HuH-7 (cell line): Measurements from ENCODE around the gene NOS3.
A peak's percentile ranks its signal among the peaks of the same experiment; 100 is the strongest.

Experiments
- DNase-seq: peaks from one replicate; pipeline ENCODE4 v3.0.0; 2011; ENCODE audit warnings: low spot score

NOS3 gene

DNA sequence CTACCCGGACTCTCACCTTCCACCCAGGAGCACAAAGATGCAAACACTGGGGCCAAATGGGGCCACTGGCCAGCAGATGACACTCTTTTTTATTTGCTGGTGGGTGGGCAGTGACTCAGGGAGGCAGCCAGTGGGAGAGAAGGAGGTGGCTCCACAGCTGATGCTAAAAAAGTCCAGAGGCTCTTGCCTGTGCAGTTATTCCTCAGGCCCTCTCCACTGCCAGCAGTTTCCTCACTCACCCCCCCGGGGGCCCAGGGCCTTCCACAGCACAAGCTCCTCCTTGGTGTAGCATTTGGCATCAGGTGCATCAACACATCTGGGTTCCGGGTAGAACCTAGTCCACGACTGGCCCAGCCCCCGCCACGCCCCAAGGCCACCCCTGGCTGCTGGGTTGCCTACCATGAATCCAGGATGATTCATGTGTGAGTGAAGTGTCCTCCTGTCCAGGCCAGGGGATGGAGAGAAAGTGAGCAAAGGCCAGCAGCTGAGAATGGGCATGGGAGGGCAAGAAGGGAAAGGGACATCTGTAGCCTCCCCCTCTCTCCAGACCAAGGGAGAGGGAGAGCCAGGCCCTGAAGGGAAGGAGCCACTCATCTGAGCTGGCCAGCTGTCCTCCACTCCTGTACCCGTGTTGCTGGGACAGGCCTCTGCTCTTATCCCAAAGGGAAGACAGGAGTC, 11.0 kb upstream of the NOS3 start:
- no peak for DNase-seq

DNA sequence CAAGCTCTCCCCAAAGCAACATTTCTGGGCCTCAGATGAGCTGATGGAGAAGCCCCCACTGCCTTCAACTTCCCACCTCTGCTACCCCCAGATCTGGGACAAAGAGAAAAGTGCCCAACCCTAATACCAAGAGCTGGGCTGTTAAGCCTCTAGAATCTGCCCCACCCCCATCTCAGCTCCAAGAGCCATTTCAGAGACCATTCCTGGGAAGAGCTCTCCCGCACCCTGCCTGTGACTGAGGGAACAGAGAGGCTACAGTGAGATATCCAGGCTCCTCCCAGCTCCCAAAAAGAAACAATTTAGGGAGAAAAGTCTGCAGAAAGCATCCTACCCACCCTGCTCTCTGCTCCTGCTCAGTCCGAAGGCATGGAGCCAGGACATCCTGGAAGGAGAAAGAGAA, 10.2 kb upstream of the NOS3 start:
- DNase-seq, result no peak

DNA sequence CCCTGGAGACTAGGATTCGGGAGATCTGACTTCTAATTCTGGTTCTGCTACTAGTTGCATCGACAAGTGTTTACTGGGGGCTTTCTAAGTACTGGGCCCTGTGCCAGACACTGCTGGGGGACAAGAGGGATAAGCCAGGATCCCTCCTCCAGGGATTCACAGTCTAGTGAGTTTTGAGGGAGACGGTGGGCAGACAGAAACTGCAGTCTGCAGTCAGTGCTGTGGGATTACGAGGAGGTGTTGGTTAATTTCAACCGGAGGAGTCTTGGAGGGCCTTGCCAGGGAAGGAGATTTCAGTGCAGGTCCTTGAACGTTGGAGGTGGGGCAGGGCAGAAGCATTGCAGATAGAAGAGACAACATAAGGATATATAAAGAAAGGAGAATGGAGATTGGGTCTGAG, 9.2 kb upstream of the NOS3 start:
- no peak for DNase-seq

GRCh38 chr7:150982351-150982750, 8.5 kb upstream of the NOS3 start:
- DNase-seq, result no peak

DNA sequence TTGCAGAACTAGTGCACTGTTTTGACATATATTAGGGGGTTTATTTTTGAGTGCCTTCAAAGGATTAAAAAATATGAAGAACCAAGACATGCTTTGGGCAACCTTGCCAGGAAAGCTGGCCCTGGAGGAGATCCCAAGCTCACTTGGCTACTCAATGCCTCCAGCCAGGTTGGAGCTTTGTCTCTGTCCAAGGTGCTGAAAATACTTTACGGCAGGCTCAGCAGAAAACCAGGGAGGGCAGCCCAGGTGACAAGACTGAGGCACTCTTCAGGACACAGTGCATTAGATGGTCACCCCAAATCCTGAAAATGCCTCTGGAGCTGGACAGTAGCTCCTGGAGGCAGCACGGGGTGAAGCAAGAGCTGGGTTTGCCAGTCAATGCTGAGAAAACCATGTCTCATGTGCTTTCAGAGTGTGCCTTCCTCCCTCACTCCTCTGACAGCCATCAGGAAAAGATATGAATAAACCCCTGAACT, 6.9 kb upstream of the NOS3 start:
- DNase-seq, result peak; percentile 68

- peak; percentile 80 for DNase-seq
Measured at GRCh38 chr7:150986099-150986512, 4.7 kb upstream of the NOS3 start.

DNA sequence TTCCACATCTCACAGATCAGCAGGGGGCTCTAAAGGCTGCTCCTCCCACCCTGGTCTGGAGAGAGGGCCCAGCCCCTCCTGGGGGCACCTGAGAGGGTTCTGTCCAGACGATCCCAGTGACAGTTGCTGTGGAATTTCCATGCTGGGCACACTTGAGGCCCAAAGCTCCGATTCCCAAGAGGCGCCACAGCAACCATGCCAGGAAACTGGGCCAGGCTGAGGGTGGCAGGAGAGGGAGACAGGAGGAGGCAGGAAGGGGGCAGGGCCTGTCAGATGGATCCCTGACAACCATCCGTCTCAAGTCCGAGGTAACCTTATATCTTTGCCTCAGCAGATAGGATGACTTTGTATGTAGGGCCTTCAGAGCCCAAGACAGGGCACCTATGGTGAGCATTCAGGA, 4.3 kb upstream of the NOS3 start:
- no peak for DNase-seq

DNA sequence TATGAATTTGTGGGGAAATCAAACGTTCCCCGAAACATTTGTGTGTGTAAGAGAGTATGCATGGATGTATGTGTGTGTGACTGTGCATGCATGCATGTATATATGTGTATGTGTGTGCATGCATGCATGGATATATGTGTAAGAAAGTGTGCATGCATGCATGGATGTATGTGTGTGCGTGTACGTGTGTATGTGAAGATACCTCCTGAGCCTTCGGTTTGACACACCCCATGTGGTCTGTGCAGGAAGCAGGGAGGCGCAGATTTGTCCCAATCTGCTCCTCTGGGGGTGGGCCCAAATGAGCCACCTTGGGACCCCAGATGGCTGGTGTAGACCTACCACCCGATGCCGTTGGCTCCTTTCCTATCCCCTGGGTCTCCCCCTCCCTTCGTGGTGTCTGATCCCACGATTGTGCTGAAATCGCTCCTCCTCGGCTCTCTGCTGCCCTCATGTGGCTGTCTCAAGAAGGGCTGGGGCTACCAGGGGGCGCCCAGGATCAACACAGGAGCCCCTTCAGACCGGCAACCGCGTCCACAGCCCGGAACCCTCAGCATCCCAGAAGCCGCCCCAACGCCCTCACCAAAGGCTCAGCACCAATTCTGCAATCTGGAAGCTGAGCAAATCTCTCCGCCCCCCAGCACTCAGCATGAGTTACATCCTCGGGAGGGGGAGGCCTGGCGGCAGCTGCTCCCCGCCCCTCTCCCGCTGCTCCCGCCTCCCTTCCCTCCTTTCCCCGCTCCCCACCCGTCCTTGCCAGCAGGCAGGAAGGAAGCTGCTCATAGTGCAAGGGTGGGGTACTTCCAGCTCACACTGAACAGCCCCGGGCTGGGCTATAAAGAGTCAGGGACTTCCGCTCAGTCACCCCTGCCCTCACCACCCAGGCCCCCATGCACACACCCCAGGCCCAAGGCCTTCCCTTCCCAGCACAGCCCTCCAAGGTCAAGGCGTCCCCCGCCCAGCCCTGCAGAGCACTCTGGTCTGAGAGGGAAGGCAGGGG, 2.3 kb upstream of the NOS3 start:
- DNase-seq, result peak; percentile 94

GRCh38 chr7:150989456-150989855, 1.4 kb upstream of the NOS3 start:
- no peak for DNase-seq

GRCh38 chr7:150992051-150992640, 1.3 kb downstream of the NOS3 start:
- DNase-seq, result no peak

DNA sequence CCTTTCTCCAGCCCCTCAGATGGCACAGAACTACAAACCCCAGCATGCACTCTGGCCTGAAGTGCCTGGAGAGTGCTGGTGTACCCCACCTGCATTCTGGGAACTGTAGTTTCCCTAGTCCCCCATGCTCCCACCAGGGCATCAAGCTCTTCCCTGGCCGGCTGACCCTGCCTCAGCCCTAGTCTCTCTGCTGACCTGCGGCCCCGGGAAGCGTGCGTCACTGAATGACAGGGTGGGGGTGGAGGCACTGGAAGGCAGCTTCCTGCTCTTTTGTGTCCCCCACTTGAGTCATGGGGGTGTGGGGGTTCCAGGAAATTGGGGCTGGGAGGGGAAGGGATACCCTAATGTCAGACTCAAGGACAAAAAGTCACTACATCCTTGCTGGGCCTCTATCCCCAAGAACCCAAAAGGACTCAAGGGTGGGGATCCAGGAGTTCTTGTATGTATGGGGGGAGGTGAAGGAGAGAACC, 2.1 kb downstream of the NOS3 start:
- no peak for DNase-seq

GRCh38 chr7:150993511-150993910, 2.7 kb downstream of the NOS3 start:
- no peak for DNase-seq

- DNase-seq, result no peak
Measured at GRCh38 chr7:150994141-150994837, 3.5 kb downstream of the NOS3 start.

DNA sequence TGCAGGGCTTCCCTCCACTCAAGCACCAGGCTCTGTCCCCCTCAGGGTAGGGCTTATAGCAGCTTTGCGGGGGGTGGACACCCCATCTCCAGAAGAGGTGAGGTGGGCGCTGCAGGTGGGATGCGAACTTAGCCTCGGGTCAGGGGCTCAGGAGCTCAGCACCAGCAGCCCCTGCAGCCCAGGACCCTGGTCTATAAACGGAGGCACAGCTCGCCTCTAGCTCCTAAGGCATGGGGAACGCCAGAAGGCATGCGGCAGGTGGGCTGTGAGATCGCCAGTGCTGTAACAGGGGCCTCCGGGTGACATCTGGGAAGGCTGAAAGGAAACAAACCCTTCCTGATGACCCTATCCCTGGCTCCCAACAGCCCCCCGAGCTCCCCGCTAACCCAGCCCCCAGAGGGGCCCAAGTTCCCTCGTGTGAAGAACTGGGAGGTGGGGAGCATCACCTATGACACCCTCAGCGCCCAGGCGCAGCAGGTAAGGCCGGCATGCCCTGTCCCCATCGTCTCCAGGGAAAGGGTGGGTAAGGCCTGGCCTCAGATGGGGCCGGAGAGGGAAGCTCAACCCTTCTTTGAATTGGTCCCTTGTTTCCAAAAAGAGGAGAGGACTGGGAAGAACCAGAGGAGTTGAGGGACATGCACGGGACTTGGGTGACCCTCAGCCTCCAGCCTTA, 4.2 kb downstream of the NOS3 start:
- DNase-seq, result no peak

- DNase-seq, result no peak
Measured at GRCh38 chr7:150996376-150997074, 5.7 kb downstream of the NOS3 start.

DNA sequence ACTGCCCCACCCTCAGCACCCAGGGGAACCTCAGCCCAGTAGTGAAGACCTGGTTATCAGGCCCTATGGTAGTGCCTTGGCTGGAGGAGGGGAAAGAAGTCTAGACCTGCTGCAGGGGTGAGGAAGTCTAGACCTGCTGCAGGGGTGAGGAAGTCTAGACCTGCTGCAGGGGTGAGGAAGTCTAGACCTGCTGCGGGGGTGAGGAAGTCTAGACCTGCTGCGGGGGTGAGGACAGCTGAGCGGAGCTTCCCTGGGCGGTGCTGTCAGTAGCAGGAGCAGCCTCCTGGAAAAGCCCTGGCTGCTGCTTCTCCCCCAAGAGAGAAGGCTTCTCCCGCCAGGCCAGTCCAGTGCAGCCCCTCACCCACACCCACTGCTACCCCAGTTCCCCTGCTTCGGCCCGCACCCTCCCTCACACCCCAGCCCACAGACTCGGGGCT, 6.3 kb downstream of the NOS3 start:
- DNase-seq, result no peak

GRCh38 chr7:150997817-150998216, 7.0 kb downstream of the NOS3 start:
- no peak for DNase-seq

DNA sequence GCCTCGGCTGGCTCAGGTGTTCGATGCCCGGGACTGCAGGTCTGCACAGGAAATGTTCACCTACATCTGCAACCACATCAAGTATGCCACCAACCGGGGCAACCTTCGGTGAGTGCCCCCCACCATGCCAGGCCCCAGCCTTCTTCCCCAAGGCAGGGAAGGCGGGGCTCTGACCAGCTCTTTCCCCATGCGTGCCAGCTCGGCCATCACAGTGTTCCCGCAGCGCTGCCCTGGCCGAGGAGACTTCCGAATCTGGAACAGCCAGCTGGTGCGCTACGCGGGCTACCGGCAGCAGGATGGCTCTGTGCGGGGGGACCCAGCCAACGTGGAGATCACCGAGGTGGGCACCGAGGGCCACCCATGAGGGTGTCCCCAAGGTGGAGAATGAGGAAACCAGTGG, 7.5 kb downstream of the NOS3 start:
- DNase-seq, result no peak

GRCh38 chr7:150999001-150999400, 8.2 kb downstream of the NOS3 start:
- no peak for DNase-seq

DNA sequence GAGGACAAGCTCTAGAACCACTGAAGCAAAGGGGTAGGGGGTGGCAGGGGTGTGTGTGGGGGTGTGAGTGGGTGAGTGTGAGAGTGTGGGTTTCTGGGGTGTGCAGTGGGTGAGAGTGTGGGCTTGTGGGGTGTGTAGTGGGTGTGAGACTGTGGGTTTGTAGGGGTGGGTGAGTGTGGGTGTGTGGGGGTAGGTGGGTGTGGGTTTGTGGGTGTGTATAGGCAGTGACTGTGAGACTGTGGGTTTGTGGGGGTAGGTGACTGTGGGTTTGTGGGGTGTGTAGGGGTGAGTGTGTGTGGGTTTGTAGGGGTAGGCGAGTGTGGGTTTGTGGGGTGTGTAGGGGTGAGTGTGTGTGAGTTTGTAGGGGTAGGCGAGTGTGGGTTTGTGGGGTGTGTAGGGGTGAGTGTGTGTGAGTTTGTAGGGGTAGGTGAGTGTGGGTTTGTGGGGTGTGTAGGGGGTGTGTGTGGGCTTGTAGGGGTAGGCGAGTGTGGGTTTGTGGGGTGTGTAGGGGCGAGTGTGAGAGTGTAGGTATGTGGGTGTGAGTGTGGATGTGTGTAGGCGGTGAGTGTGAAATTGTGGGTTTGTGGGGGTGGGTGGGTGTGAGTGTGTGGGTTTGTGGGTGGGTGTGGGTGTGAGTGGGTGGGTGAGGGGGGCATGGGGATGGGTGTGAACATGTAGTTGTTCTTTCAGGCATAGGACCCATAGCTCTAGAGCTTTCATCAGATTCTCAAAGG, 8.8 kb downstream of the NOS3 start:
- DNase-seq, result no peak
